HepG2 (cell line): Measurements from ENCODE around the gene RPAP3. TPM values are rescaled to one million over a fixed set of nuclear protein-coding genes. Genes with fewer than 3 reads are reported as not detected.

Experiments
- ATAC-seq: fragments of 200-7000 bp; cut with Tn5 transposase; 3 replicates; pipeline ENCODE4 v1.9.1; 2020; ENCODE audit warnings: mild to moderate bottlenecking, moderate library complexity
- BruUV-seq: library from RNA; stranded (reverse); fragments of 400-500 nt; replicated peaks from 2 replicates; lab custom pipeline; 2021; lab: Mats Ljungman, UMichigan
- CTCF ChIA-PET: fragments of 300-600 bp; formaldehyde crosslinking; extraction: SDS; loops from one replicate; lab custom pipeline; 2021; ENCODE audit warnings: low total read pairs, inconsistent platforms, low intra/inter-chr PET ratio; lab: Yijun Ruan, JAX
- POLR2A ChIA-PET: fragments of 350-600 bp; sonication (Branson Sonifier 250); formaldehyde crosslinking; loops from one replicate; lab custom pipeline; 2020; ENCODE audit warnings: antibody characterized with exemption, inconsistent platforms; lab: Yijun Ruan, JAX
- DNase-seq: peaks from one replicate; pipeline ENCODE4 v3.0.0-alpha.2; 2015; ENCODE audit warnings: low spot score
- FAIRE-seq: peaks from 3 replicates; lab custom pipeline; 2011; peaks lifted over from hg19 to GRCh38; lab: Jason Lieb, UNC
- H2AFZ ChIP-seq: one replicate; pipeline ENCODE4 v1.6.1; 2011; ENCODE audit warnings: low read length, inconsistent platforms
- H3K27ac ChIP-seq: fragments of 300-600 bp; 3 replicates; pipeline ENCODE4 v1.8.0; 2011; ENCODE audit warnings: mixed run types, mild to moderate bottlenecking, mixed read lengths, low read length, inconsistent platforms; ENCODE audit not compliant: insufficient read depth; ENCODE audit errors: extremely low read length
- H3K27me3 ChIP-seq, 2 experiments: fragments of 200-600 bp in 1 of 2; 2 replicates in 1 of 2; 3 replicates in 1 of 2; pipeline versions ENCODE4 v1.6.0 to v1.8.0; 2011; ENCODE audit warnings: low read length in 2 of 2, mild to moderate bottlenecking in 2 of 2, moderate library complexity in 2 of 2, inconsistent platforms in 1 of 2; ENCODE audit not compliant: insufficient read depth in 2 of 2, control insufficient read depth in 1 of 2
- H3K36me3 ChIP-seq, 2 experiments: fragments of 200-600 bp in 1 of 2; replicated peaks in 1 of 2; 2 replicates in 1 of 2; 3 replicates in 1 of 2; pipeline versions ENCODE4 v1.5.1 to v1.8.0; 2011; ENCODE audit warnings: low read length in 2 of 2, inconsistent platforms in 1 of 2; ENCODE audit not compliant: insufficient read depth in 2 of 2, control insufficient read depth in 1 of 2
- H3K4me1 ChIP-seq: 2 replicates; pipeline ENCODE4 v1.5.1; 2012; ENCODE audit warnings: low read length, inconsistent platforms; ENCODE audit not compliant: insufficient read depth
- H3K4me2 ChIP-seq: 2 replicates; pipeline ENCODE4 v1.6.0; 2011; ENCODE audit warnings: low read depth, low read length, inconsistent platforms
- H3K4me3 ChIP-seq, 3 experiments: fragments of 200-600 bp in 1 of 3; sonication (generic), shearing (Covaris generic) in 1 of 3; replicated peaks in 1 of 3; 2 replicates each; pipeline ENCODE4 v1.5.1; 2011 to 2016; ENCODE audit warnings: low read length in 3 of 3, inconsistent platforms in 2 of 3, low read depth in 2 of 3, mild to moderate bottlenecking in 2 of 3, control low read depth in 1 of 3, mixed read lengths in 1 of 3; ENCODE audit not compliant: insufficient read depth in 1 of 3
- H3K79me2 ChIP-seq: one replicate; pipeline ENCODE4 v1.6.1; 2011; ENCODE audit warnings: low read length, inconsistent platforms; ENCODE audit not compliant: insufficient read depth
- H3K9ac ChIP-seq: 2 replicates; pipeline ENCODE4 v1.6.0; 2011; ENCODE audit warnings: mild to moderate bottlenecking, low read depth, low read length, inconsistent platforms; ENCODE audit not compliant: insufficient read depth
- H3K9me3 ChIP-seq: 2 replicates; pipeline ENCODE4 v1.5.1; 2012; ENCODE audit warnings: mild to moderate bottlenecking, low read length
- H4K20me1 ChIP-seq: 2 replicates; pipeline ENCODE4 v1.6.0; 2011; ENCODE audit warnings: inconsistent platforms, mild to moderate bottlenecking, low read length, moderate library complexity; ENCODE audit not compliant: insufficient read depth
- ELF4 ChIP-seq: sonication (generic); formaldehyde crosslinking; IDR thresholded peaks from 2 replicates; pipeline ENCODE4 v1.5.0; 2020; ENCODE audit warnings: missing genetic modification reagents, mild to moderate bottlenecking, moderate library complexity, borderline replicate concordance
- HDAC1 ChIP-seq: sonication (generic); formaldehyde crosslinking; IDR thresholded peaks from 2 replicates; pipeline ENCODE4 v1.5.1; 2020; ENCODE audit warnings: mild to moderate bottlenecking, missing genetic modification reagents
- HMGA1 ChIP-seq: sonication (generic); formaldehyde crosslinking; conservative IDR thresholded peaks from 2 replicates; pipeline ENCODE4 v1.4.0; 2020; ENCODE audit warnings: missing genetic modification reagents
- JDP2 ChIP-seq: sonication (generic); formaldehyde crosslinking; IDR thresholded peaks from 2 replicates; pipeline ENCODE4 v1.8.1; 2022; ENCODE audit warnings: missing genetic modification reagents, borderline replicate concordance
- ZFP1 ChIP-seq: IDR thresholded peaks from 2 replicates; pipeline ENCODE4 v1.6.1; 2016
- ZIK1 ChIP-seq: sonication (generic); formaldehyde crosslinking; IDR thresholded peaks from 2 replicates; pipeline ENCODE4 v1.5.0; 2020; ENCODE audit warnings: mild to moderate bottlenecking, low read depth, missing genetic modification reagents, borderline replicate concordance
- ZNF34 ChIP-seq: sonication (generic); formaldehyde crosslinking; IDR thresholded peaks from 2 replicates; pipeline ENCODE4 v1.4.0; 2020; ENCODE audit warnings: mild to moderate bottlenecking, missing genetic modification reagents, borderline replicate concordance
- ZNF703 ChIP-seq: sonication (generic); formaldehyde crosslinking; IDR thresholded peaks from 2 replicates; pipeline ENCODE4 v1.5.1; 2020; ENCODE audit warnings: missing genetic modification reagents, mild to moderate bottlenecking, moderate library complexity, borderline replicate concordance
- WGBS: methylation state at CpG from one replicate; pipeline ENCODE4 v1.1.6; 2017; ENCODE audit warnings: low lambda C conversion rate; 5-methylcytosine and 5-hydroxymethylcytosine counted together
- in situ Hi-C: cut with HindIII; loops from 2 replicates; pipeline ENCODE4 v1.10.0; 2017; ENCODE audit warnings: low pct_unique_long_range_greater_than_20kb; ENCODE audit not compliant: extremely low pct_ligation_motif_present
- intact Hi-C: fragments of 100-400 bp; cut with micrococcal nuclease; formaldehyde crosslinking; loops from one replicate; pipeline ENCODE4 v1.10.0; 2022; ENCODE audit not compliant: unreplicated experiment
- polyA plus RNA-seq, 8 experiments: library from polyadenylated mRNA; depleted of rRNA in 3 of 8; stranded (reverse) in 7 of 8; unstranded in 1 of 8; fragments of >200 nt; fragmentation: Illumina TruSeq in 4 of 8; extraction: Trizol in 4 of 8; gene quantifications; 2 replicates each; pipeline versions ENCODE4 v1.2.1 to v1.2.3, GENCODE V29; 2011 to 2016; ENCODE audit warnings: low read depth in 4 of 8, missing spikeins in 1 of 8, mixed read lengths in 1 of 8; ENCODE audit not compliant: insufficient read depth in 1 of 8
- total RNA-seq, 5 experiments: library from RNA; depleted of rRNA; stranded (reverse); fragments of >200 nt; fragmentation: Illumina TruSeq; extraction: Trizol; gene quantifications; 2 replicates each; pipeline ENCODE4 v1.2.3, GENCODE V29; 2016; ENCODE audit warnings: low read depth in 1 of 5
- TF ChIP-seq, protein P1 (sequence below): sonication (generic); formaldehyde crosslinking; IDR thresholded peaks from 2 replicates; pipeline ENCODE4 v1.4.0; 2020; ENCODE audit warnings: missing genetic modification reagents, borderline replicate concordance
- TF ChIP-seq, protein P2 (sequence below): sonication (generic); formaldehyde crosslinking; IDR thresholded peaks from 2 replicates; pipeline ENCODE4 v1.5.1; 2020; ENCODE audit warnings: mild to moderate bottlenecking, missing genetic modification reagents, borderline replicate concordance
- TF ChIP-seq, protein P3 (sequence below): sonication (generic); formaldehyde crosslinking; IDR thresholded peaks from 2 replicates; pipeline ENCODE4 v1.5.0; 2020; ENCODE audit warnings: missing genetic modification reagents
- TF ChIP-seq, protein P4 (sequence below): IDR thresholded peaks from 2 replicates; pipeline ENCODE4 v1.6.1; 2016; ENCODE audit warnings: missing compliant biosample characterization, missing genetic modification reagents, borderline replicate concordance

The RPAP3 gene
- total and polyA plus RNA-seq, 2 of the 13 experiments (the other 11 are each of a cell fraction or from before 2014, with no cell fraction given) = 8.8 to 32.8 TPM

DNA sequence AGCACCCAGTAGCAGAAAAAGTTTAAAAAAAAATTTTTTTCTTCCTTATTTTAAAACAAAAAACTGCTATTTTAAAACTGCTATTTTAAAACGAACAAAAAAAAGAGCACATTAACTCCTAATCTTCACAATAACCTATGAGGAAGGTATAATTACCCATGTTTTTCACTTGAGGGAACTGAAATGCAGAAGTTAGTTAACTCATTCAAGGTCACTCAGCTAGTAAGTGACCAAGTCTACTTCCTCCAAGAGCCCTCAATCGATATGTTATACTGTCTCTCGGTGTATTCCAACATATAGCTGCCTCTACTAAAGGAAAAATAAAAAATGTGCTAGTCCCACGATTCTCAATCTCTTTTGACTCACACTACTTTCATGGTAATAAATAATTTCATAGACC lies 7.8 kb downstream of the RPAP3 start:
- H3K36me3 ChIP-seq = peaks cover 4 to 33% of the 10 kb centered on the region in 2 experiments
- CTCF ChIA-PET = no interaction called here
- no peak for FAIRE-seq

More for the DNA sequence above, 7.8 kb downstream of the RPAP3 start:
- ATAC-seq (no peak), DNase-seq (no peak)
- Histone ChIP-seq H3K4me3 (no peak overlapping the region), H3K4me2 (no peak overlapping the region), H3K9me3 (no peaks in the 10 kb centered on the region), H2AFZ (no peak overlapping the region), H3K27me3 (no peaks in the 10 kb centered on the region), H3K27ac (no peak overlapping the region), H3K4me1 (peaks cover under 1% of the 10 kb centered on the region; the same call in 1 of the 2 replicates), H3K79me2 (no peaks in the 10 kb centered on the region), H3K9ac (no peak overlapping the region), H4K20me1 (no peaks in the 10 kb centered on the region)
- 97% methylated on average over 4 of the region's 4 CpGs for WGBS
- intact Hi-C loops (no loop called here), in situ Hi-C loops (no loop called here)
- no TSS peak for BruUV-seq
- POLR2A ChIA-PET = interaction anchor here (0.6 kb wide), 1 partner anchor 9 kb away, joined by 3 read pairs; no protein-coding TSS in a partner anchor
- TF ChIP-seq HMGA1 (no peak), ZNF703 (CRISPR knock-in tag) (no peak), ZNF34 (CRISPR knock-in tag) (no peak), ELF4 (CRISPR knock-in tag) (no peak), ZFP1 (CRISPR knock-in tag) (no peak), ZIK1 (CRISPR knock-in tag) (no peak), JDP2 (CRISPR knock-in tag) (no peak), HDAC1 (no peak)
- TF ChIP-seq, protein P1, sequence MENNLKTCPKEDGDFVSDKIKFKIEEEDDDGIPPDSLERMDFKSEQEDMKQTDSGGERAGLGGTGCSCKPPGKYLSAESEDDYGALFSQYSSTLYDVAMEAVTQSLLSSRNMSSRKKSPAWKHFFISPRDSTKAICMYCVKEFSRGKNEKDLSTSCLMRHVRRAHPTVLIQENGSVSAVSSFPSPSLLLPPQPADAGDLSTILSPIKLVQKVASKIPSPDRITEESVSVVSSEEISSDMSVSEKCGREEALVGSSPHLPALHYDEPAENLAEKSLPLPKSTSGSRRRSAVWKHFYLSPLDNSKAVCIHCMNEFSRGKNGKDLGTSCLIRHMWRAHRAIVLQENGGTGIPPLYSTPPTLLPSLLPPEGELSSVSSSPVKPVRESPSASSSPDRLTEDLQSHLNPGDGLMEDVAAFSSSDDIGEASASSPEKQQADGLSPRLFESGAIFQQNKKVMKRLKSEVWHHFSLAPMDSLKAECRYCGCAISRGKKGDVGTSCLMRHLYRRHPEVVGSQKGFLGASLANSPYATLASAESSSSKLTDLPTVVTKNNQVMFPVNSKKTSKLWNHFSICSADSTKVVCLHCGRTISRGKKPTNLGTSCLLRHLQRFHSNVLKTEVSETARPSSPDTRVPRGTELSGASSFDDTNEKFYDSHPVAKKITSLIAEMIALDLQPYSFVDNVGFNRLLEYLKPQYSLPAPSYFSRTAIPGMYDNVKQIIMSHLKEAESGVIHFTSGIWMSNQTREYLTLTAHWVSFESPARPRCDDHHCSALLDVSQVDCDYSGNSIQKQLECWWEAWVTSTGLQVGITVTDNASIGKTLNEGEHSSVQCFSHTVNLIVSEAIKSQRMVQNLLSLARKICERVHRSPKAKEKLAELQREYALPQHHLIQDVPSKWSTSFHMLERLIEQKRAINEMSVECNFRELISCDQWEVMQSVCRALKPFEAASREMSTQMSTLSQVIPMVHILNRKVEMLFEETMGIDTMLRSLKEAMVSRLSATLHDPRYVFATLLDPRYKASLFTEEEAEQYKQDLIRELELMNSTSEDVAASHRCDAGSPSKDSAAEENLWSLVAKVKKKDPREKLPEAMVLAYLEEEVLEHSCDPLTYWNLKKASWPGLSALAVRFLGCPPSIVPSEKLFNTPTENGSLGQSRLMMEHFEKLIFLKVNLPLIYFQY (CRISPR knock-in tag) = no peak
- TF ChIP-seq, protein P2, sequence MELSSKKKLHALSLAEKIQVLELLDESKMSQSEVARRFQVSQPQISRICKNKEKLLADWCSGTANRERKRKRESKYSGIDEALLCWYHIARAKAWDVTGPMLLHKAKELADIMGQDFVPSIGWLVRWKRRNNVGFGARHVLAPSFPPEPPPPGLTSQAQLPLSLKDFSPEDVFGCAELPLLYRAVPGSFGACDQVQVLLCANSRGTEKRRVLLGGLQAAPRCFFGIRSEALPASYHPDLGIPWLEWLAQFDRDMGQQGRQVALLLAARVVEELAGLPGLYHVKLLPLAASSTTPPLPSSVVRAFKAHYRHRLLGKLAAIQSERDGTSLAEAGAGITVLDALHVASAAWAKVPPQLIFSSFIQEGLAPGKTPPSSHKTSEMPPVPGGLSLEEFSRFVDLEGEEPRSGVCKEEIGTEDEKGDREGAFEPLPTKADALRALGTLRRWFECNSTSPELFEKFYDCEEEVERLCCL = no peak
- TF ChIP-seq, protein P3, sequence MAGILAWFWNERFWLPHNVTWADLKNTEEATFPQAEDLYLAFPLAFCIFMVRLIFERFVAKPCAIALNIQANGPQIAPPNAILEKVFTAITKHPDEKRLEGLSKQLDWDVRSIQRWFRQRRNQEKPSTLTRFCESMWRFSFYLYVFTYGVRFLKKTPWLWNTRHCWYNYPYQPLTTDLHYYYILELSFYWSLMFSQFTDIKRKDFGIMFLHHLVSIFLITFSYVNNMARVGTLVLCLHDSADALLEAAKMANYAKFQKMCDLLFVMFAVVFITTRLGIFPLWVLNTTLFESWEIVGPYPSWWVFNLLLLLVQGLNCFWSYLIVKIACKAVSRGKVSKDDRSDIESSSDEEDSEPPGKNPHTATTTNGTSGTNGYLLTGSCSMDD (CRISPR knock-in tag) = no peak
- TF ChIP-seq, protein P4, sequence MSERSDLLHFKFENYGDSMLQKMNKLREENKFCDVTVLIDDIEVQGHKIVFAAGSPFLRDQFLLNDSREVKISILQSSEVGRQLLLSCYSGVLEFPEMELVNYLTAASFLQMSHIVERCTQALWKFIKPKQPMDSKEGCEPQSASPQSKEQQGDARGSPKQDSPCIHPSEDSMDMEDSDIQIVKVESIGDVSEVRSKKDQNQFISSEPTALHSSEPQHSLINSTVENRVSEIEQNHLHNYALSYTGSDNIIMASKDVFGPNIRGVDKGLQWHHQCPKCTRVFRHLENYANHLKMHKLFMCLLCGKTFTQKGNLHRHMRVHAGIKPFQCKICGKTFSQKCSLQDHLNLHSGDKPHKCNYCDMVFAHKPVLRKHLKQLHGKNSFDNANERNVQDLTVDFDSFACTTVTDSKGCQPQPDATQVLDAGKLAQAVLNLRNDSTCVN (CRISPR knock-in tag) = no peak
